Measurements from ENCODE around the gene AP1M1. TPM values are rescaled to one million over a fixed set of nuclear protein-coding genes. Genes with fewer than 3 reads are reported as not detected.

The AP1M1 gene
- total RNA-seq, 1 donor from 2014 or later = 84.0 TPM

- DNase-seq (ENCODE audit: low spot score) = peak; percentile 99
These were observed 12.5 kb upstream of the AP1M1 start, which contains the start of gene FAM32A for GRCh38 chr19:16185123-16185767. Gene FAM32A (plus strand): TSS chr19:16185410. CDS start chr19:16185443, 33 bp downstream.

- DNase-seq (ENCODE audit: low spot score) = no peak
These were observed 12.0 kb upstream of the AP1M1 start for GRCh38 chr19:16185768-16186123.

- DNase-seq (ENCODE audit: low spot score) = no peak
These were observed 9.2 kb upstream of the AP1M1 start for GRCh38 chr19:16188521-16188920.

DNA sequence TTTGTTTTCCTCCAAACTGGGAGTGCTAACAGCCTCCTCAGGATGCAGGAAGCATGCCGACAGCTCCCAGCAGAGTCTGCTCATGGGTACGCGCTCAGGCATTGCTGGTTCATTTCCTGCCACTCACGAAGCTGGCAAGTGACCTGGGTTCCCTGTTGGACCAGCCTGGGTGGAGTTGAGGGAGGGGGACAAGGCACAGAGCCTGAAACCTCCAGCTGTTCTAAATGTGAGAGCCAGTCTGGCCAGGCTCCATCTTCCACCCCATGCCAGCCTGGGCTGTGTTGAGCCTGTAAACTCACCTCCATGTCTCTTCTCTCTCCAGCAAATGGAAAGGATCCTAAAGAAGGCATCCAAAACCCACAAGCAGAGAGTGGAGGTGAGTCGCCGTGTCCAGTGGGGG is 7.5 kb upstream of the AP1M1 start:
- DNase-seq (ENCODE audit: low spot score) = no peak

- DNase-seq (ENCODE audit: low spot score) = no peak
These were observed 7.0 kb upstream of the AP1M1 start for GRCh38 chr19:16190736-16191135.

GRCh38 chr19:16191216-16191908 is 6.3 kb upstream of the AP1M1 start:
- DNase-seq (ENCODE audit: low spot score) = no peak

- DNase-seq (ENCODE audit: low spot score) = no peak
These were observed 4.2 kb upstream of the AP1M1 start for GRCh38 chr19:16193466-16193865.

GRCh38 chr19:16197188-16197621 is 506 bp upstream of the AP1M1 start:
- no peak for DNase-seq (ENCODE audit: low spot score)

DNA sequence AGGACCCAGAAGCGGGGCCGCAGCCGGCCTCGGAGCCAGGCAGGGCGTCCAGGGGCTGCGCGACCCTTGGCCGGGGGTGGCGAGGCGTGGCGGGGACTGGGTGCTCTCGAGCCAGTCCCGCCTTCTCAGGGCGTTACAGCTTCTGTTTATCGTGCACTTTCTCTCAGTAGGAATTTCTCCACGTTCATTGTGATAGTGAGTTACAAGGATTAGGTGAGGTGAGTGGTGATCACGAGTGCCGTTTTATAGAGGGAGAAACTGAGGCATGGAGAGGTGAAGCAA is 600 bp downstream of the AP1M1 start:
- no peak for DNase-seq (ENCODE audit: low spot score)

- DNase-seq (ENCODE audit: low spot score) = peak; percentile 61
These were observed 1.7 kb downstream of the AP1M1 start for GRCh38 chr19:16199275-16199932.

- no peak for DNase-seq (ENCODE audit: low spot score)
These were observed 2.6 kb downstream of the AP1M1 start for GRCh38 chr19:16200038-16201010.

DNA sequence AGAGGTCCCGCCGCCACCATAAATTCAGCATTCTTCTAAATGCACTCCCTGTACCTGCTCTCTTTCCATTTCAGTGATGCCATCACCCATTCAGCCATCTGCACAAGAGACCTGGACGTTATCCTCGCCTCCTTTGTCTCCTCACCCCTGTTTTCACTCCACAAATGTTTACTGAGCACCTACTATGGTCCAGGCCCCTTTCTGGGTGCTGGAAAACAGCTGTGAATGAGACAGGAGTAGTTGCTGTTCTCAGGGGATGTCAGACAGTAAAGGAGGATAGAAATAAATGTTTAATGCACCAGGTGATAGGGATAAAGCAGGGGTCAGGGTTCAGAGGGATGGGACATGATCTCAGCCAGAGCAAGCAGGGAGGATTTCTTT is 3.3 kb downstream of the AP1M1 start:
- no peak for DNase-seq (ENCODE audit: low spot score)

- no peak for DNase-seq (ENCODE audit: low spot score)
These were observed 4.9 kb downstream of the AP1M1 start for GRCh38 chr19:16202320-16203255.

DNA sequence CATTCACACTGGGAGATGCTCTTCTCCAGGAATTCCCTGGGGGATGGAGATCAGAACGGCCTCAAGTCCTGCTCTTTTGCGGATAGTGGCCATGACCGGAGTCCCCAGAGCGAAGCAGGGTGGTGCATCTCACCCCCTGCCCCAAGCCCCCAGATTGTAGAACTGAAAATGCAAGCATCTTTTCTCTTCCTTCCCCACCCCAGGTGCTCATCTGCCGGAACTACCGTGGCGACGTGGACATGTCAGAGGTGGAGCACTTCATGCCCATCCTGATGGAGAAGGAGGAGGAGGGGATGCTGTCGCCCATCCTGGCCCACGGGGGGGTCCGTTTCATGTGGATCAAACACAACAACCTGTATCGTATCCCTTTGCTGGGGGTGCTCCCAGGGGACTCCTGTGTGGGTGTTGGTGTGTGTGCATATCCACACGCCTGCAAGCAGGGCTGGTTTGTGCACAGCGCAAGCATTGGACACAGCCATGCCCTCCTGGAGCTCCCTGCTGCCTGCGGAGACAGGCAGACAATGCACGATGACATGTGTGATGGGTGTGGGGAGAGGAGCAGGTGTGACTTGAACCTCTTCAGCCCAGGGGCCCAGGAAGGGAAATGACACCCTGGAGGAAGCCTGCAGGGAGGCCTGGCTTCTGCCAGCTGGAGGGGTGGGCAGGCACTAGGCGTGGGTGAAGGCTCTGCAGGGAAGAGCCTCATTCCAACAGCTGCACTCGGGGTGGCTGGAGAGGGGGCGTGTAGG is 5.7 kb downstream of the AP1M1 start:
- no peak for DNase-seq (ENCODE audit: low spot score)

GRCh38 chr19:16204005-16204294 is 6.2 kb downstream of the AP1M1 start:
- no peak for DNase-seq (ENCODE audit: low spot score)

- no peak for DNase-seq (ENCODE audit: low spot score)
These were observed 7.7 kb downstream of the AP1M1 start for GRCh38 chr19:16205205-16206045.

GRCh38 chr19:16206046-16206605 is 8.4 kb downstream of the AP1M1 start:
- no peak for DNase-seq (ENCODE audit: low spot score)

DNA sequence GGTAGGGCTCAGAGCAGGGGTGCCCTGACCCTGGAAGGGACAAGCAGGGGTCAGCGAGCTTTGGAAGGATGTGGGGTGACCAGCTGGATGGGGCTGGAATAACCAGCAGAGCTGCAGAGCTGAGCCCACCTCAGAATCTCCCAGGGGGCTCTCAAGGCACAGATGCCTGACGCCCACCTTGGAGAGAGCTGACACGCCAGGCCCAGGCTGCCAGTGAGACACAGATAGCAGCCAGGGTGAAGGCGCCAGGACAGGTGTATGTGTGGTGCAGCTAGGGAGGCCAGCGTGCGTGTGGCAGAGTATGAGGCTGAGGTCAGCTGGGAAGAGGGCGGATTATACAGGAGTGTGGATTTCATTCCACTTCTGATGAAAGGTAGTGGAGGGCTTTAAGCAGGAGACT is 8.9 kb downstream of the AP1M1 start:
- no peak for DNase-seq (ENCODE audit: low spot score)

DNA sequence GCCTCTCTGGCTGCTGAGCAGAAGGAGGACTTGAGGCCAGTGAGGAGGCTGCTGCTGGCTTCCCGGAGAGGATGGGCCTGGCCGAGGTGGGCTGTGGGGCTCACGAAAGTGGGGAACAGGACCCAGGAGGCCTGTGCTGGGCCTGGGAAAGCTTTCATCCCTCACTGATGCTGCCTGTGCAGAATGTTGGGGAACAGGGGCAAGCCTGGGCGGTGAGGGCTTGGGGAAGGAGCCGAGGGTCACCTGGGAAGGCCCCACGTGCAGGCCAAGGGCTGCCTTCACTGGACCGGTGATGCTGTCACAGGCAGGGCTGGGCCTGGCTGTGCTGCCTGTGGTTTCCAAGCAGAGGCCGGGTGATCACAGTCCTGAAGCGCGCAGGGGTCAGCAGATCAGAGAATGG is 9.4 kb downstream of the AP1M1 start:
- no peak for DNase-seq (ENCODE audit: low spot score)
